Fibroblast of skin of right biceps (primary cell): ENCODE measurements around the gene DBT.
A peak's percentile ranks its signal among the peaks of the same experiment; 100 is the strongest.

ENCODE experiments used
- DNase-seq: peaks from one replicate; pipeline ENCODE4 v3.0.0-alpha.2; 2013

DBT gene

DNA sequence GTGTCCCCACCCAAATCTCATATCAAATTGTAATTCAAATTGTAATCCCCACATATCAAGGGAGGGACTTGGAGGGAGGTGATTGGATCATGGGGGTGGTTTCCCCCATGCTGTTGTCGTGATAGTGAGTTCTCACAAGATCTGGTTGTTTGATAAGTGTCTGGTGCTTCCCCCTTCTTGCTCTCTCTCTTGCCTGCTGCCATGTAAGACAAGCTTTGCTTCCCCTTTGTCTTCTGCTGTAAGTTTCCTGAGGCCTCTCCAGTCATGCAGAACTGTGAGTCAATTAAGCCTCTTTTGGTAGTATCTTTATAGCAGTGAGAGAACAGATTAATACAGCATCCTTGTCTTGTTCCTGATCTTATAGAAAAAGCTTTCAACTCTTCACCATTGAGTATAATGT lies 65.1 kb downstream of the DBT start:
- DNase-seq: no peak

DNA sequence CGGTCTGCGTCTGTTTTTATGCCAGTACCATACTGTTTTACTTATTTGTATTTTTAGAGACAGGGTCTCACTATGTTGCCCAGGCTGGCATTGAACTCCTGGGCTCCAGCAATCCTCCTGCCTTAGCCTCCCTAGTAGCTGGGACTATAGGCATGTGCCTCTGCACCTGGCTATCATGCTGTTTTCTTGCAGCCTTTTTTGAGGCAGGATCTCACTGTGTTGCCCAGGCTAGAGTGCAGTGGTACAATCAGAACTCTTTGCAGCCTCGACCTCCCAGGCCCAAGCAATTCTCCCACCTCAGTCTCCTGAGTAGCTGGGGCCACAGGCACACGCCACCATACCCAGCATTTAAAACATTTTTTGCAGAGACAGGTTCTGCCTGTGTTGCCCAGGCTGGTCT lies 66.3 kb downstream of the DBT start:
- no peak for DNase-seq

DNA sequence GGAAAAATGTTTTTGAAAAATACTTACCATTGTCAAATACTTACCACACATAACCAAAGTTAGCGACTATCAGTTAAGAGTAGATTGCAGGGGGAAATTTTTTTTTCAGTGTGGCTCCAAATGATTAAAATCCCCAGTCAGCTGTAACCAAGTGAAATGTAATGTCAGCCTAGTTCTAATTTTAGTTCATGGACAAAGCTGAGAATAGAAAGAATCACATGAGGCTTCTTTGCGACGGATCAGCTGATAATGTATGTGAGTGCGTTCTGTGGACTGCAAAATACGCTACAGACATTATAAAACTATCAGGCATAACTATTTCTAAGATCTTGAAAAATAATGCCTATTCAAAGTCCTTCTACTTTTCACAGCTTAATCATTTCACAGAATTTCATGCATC lies 71.5 kb downstream of the DBT start, which contains the start of gene LRRC39:
TSS of gene LRRC39 (minus strand) at position 166 of the 400 bp plus-strand sequence. CDS start 9,740 bp downstream, outside the sequence.
- no peak for DNase-seq

DNA sequence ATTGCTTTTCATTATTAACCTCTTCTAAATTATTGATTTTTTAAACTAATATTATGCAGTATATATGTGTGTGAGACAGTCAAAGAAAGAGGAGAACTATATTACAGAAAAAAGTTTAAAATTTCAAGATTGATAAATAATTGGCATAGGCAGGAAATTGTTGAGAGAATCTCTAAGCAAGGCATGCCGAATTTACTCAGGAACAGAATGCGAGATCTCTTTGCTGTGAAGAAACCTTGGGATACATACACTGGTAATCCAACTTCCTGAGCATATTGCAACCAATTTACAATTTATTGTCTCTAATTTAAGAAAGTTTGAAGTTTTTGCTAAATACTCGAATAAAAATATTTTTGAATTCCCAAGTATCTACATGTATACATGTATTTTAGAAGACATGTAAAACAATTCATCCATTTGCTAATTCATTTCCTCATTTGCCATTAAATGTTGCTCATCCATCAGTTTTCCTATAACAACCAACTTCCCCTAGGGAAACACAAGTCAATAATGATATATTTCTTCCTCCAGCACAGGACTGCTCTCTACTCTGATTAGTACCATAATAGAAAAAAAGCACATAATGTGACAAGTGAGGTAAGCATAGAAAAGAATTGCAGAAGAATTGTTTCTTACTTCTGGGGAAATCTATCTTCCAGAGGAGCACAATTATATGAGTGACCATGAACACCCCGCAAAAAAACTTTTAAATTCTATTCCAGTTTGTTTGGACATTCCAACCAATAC lies 72.2 kb downstream of the DBT start:
- DNase-seq: no peak

DNA sequence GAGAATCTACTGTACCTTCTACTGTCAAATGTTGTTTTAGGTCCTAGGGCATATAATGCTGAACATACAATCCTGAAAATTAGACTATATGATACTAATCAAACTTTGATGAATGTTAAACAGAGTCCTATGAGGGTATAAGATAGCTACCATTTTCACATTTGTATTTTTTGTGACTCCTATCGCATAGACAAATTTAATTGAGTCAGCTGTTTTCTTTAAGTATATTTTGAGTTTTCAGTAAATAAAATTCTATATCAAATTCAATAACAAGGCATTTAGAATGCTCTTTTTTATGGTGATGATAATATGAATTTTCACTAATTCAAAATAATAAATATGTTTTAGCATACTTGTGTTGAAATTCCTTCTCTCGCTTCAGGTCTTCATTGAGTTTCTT lies 81.6 kb downstream of the DBT start:
- DNase-seq: no peak

DNA sequence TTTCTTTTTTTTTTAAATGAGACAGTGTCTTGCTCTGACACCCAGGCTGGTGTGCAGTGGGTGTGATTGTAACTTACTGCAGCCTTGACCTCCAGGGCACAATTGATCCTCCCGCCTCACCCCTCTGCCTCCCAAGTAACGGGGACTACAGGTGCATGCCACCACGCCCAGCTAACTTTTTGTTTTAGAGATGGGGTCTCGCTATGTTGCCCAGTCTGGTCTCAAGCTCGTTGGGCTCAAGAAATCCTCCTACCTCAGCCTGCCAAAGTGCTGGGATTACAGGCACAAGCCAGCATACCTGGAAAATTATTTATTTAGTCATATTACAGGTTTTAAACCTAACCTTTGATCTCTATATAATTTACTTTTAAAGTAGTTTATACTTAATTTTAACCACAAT lies 84.9 kb downstream of the DBT start:
- DNase-seq: no peak

DNA sequence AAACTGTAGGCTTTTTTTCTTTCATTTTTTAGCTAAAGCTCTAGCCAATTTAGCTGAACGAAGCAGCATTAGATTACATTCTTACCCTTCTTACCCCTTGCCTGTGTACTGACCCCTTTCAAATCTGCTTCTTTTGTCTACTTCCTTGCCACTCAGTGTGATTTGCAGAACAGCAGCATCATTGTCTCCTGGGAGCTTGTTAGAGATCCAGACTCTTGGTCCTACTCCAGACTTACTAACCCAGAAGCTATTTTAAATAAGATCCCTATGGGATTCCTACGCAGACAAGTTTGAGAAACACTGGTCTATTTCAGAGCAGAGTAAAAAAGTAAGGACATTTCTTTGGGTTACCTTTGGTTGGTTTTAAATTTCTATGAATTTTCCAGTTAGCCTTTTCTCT lies 85.4 kb downstream of the DBT start:
- peak; percentile 77 for DNase-seq

DNA sequence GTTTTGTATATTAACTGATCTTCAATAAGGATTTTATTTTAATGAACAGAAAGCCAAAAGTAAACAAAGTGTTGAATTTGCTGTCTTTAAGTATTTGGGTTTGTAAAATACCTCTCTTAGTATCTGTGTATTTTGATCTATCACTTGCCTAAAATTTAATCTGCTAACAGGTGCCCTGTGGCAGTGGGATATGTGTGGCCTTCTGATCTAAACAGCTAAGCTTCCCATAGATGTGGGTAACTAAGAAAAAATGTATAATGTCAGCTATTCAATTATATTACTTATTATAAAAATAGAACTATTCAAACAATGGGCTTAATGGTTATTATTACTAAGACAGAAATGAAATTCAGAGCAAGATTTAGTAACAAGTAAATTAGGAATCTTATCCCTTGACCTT lies 86.8 kb downstream of the DBT start:
- no peak for DNase-seq

DNA sequence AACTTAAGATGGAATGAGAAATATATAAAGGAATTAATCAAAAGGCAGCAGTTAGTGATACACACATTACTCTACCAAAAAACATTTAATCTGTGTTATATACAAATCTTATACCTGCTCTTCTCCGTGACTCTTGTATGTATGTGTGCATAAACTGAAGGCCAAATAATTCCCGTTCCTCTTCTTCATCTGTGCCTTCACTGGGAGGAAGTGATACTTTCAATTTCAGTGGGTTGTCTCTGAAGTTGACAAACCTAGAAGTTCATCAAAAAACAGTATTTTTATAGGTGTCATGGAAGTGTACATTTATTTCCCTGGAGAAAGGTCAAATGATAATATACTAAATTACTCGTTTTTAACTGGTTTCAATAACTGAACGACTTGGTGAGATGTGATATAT lies 97.4 kb downstream of the DBT start:
- no peak for DNase-seq

DNA sequence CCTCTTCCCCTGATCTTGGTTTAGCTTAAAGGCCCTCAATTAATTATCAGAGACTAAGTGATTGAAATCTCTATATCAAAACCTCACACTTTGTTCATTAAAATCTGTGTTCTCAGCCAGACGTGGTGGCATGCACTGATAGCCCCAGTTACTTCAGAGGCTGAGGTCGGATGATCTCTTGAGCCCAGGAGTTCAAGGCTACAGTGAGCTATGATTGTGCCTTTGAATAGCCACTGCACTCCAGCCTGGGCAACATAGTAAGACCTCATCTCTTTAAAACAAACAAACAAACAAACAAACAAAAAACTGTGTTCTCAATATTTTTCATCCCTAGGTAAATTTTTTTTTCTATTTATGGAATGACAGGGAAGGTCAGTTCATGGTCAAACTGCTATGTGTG lies 98.0 kb downstream of the DBT start:
- DNase-seq: no peak

DNA sequence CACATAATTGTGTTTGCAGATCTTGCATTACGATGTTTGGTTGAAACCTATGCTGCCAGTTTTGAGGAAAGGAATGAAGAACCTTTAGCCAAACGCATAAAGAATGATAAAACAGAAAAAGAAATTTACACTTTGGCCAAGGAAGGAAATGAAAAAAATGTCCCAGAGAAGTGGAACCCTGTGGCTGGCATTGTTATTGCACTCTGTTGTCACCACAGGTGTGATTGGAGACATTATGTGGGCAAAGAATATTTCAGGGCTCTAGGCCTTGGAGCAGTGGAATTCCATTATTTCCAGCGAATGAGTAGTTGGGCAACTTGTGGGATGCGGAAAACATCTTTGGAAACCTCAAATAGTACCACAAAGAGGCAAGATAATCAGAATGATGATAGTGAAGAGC lies 101.8 kb downstream of the DBT start:
- no peak for DNase-seq

DNA sequence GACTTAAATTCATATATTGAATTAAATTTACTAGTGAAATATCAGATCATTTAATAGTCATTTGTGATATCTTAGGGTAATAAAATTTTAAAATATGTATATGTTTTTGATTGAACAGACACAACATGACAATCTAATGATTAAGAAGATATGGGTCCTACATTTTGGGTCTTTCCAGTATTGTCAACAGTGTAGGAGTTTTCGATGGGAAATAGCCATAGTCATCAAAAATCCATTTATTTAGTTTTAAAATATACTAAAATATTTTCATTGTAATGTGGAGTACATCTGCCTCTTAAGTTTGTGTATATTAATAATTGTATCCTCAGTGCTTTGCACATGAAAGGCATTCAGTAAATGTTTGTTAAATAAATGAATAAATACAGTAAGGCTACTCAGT lies 102.7 kb downstream of the DBT start:
- no peak for DNase-seq

DNA sequence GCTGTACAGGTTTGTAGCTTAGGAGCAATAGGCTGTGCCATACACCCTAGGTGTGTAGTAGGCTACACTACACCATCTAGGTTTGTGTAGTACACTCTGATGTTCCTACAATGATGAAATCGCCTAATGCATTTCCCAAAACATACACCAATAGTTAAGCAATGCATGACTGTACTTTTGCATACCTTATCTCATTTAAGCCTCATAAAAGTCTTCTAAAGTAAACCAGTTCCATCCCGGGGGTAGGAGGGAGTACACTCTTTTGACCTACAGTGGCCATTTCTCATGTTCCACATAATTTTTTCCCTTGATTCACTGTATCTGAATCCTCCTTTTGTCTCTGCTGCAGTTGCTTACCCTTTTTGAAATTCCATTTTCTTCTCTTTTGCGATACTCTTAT lies 104.5 kb downstream of the DBT start:
- DNase-seq: no peak

DNA sequence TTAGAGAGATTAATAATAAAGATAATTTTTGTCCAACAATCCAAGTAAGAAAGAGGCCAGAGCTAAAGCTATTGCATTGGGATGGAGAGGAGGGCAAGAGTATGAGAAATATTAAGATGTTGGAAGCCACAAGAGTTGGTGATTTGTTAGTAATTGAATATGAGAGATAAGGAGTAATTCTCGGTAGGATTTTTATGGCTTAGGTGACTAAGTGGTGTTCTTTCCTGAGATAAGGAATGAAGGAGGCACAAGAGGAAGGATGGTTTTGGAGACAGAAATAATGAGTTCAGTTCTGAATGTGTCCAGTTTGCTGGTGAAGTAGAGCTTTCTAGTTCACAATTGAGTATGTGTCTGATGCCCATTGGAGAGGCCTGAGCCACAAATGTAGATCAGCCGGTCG lies 107.3 kb downstream of the DBT start:
- no peak for DNase-seq

DNA sequence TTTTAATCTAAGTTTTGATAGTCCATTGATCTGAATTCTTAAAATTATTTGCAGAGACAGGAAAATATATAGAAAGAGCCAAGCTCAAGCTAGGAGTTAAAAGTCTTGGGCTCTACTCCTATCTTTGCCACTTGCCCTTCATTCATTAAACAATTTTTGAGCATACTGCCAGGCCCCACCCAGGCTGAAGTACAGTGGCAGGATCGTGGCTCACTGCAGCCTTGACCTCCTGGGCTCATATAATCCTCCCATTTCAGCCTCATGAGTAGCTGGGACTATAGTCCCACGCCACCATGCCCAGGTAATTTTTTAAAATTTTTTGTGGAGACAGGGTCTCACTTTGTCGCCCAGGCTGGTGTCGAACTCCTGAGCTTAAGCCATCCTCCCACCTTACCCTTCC lies 108.4 kb downstream of the DBT start:
- no peak for DNase-seq

DNA sequence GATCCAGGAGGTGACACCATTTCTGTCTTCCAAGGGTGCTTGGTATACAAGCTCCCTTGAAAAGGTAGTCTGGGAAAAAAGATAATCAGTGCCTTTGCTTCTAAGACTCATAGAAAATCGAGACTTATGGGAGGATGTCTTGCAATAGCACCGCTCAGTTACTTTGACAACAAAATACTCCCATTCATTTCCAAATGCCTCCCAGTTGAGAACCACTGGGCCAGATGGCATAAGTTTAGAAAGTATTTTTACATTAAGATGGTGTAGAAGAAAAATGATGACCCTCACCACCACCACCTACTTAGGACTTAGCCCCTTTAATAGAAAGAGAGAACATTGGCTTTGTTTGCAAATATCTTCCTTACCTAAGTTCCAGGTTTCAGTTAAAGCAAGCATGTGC lies 112.0 kb downstream of the DBT start:
- DNase-seq: no peak
